WERI-Rb-1 (cell line): ENCODE data around the gene SLC12A6.
"Not testable (repeated sequence)": the region's sequence is repeated elsewhere in the genome, so short reads cannot be mapped to it uniquely, and the experiment has no call there.

Experiments
- DNase-seq: peaks from one replicate; pipeline ENCODE4 v3.0.0-alpha.2; 2020
- H3K27ac ChIP-seq: fragments of 250-450 bp; sonication (Bioruptor Pico); 2 replicates; pipeline ENCODE4 v1.5.1; 2020; ENCODE audit warnings: mild to moderate bottlenecking, moderate library complexity
- H3K27me3 ChIP-seq: fragments of 250-450 bp; sonication (Bioruptor Pico); 2 replicates; pipeline ENCODE4 v1.5.1; 2021; ENCODE audit warnings: mild to moderate bottlenecking, low read depth, moderate library complexity; ENCODE audit not compliant: insufficient read depth, severe bottlenecking
- H3K36me3 ChIP-seq: fragments of 250-450 bp; sonication (Bioruptor Pico); 2 replicates; pipeline ENCODE4 v1.5.1; 2020; ENCODE audit warnings: mild to moderate bottlenecking, moderate library complexity
- H3K4me3 ChIP-seq: 2 replicates; pipeline ENCODE4 v1.5.1; 2011; ENCODE audit warnings: low read depth, mild to moderate bottlenecking, control low read depth, low read length
- H3K9me3 ChIP-seq: fragments of 250-450 bp; sonication (Bioruptor Pico); 2 replicates; pipeline ENCODE4 v1.5.1; 2021; ENCODE audit warnings: mild to moderate bottlenecking, moderate library complexity; ENCODE audit not compliant: severe bottlenecking
- TF ChIP-seq, protein P1 (sequence below): IDR thresholded peaks from 2 replicates; pipeline ENCODE4 v1.5.1; 2011; ENCODE audit warnings: low read depth, mild to moderate bottlenecking, control low read depth, inconsistent platforms, low read length

SLC12A6 gene

DNA sequence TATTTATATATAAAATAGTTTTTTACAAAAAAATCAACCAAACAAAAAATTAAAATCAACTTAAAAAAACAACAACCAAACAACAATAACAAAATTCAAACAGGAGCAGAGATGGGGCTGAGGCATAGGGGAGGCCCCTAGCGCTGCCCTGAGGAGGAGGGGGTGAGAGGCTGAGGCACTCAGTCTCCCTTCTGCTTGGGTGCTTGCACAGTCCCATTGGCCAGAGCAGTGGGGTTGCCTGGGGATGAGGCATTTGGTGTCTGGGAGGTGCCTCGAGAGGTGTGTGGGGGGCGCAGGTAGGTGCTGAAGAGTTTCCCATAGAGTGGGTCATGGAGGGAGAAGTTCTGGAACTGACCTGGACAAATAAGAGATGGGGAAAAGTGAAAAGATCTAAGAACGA is 21.4 kb upstream of the SLC12A6 start:
- Histone ChIP-seq H3K27ac (no peak overlapping the region), H3K4me3 (no peak overlapping the region), H3K27me3 (no peaks in the 10 kb centered on the region), H3K36me3 (no peaks in the 10 kb centered on the region), H3K9me3 (no peaks in the 10 kb centered on the region)
- no peak for DNase-seq
- TF ChIP-seq, protein P1, sequence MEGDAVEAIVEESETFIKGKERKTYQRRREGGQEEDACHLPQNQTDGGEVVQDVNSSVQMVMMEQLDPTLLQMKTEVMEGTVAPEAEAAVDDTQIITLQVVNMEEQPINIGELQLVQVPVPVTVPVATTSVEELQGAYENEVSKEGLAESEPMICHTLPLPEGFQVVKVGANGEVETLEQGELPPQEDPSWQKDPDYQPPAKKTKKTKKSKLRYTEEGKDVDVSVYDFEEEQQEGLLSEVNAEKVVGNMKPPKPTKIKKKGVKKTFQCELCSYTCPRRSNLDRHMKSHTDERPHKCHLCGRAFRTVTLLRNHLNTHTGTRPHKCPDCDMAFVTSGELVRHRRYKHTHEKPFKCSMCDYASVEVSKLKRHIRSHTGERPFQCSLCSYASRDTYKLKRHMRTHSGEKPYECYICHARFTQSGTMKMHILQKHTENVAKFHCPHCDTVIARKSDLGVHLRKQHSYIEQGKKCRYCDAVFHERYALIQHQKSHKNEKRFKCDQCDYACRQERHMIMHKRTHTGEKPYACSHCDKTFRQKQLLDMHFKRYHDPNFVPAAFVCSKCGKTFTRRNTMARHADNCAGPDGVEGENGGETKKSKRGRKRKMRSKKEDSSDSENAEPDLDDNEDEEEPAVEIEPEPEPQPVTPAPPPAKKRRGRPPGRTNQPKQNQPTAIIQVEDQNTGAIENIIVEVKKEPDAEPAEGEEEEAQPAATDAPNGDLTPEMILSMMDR, result no peak

DNA sequence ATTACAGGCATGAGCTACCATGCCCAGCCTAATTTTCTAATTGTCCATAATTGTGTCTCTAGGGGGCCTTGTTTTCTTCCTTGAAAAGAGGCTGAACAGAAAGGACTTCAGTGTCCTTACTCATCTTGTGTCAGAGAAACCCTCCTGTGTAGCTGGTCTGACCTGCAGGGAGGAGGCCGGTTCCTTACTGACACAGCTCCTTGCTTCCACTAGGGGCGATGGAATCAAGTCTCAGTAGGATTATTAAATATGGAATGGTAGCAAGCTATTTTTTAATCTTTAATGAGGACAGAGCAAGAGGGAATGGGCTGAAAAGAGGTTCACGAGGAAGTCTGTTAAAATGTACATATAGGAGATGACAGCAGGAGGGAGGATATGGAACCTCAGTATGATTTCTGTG is 20.8 kb upstream of the SLC12A6 start:
- H3K27ac ChIP-seq, result no peak overlapping the region
- no peaks in the 10 kb centered on the region for H3K27me3 ChIP-seq
- no peak for DNase-seq
- H3K4me3 ChIP-seq, result no peak overlapping the region
- TF ChIP-seq, protein P1, result peak; percentile 30; the same call in 1 of the 2 replicates
- no peaks in the 10 kb centered on the region for H3K9me3 ChIP-seq
- no peaks in the 10 kb centered on the region for H3K36me3 ChIP-seq

DNA sequence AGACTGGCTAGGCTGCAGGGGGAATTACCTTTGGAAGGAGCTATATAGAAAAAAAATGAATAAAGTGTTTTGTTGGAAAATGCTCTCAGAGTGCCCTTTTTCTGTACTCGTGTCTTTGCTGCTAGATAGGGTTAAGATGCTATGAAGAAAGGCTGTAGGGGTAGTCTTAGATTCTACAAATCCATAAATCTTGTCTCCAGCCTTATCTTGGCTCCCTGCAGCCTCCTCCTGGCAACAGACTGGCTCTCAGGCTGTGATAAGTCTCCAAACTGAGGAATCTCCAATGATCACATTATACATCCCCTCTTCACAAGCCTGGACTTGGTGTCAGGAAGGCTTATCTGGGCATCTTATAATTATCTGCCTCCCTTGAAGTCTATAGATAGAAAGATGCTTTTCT is 20.1 kb upstream of the SLC12A6 start:
- Histone ChIP-seq H3K27me3 (no peaks in the 10 kb centered on the region), H3K4me3 (no peak overlapping the region), H3K27ac (no peak overlapping the region), H3K9me3 (no peaks in the 10 kb centered on the region), H3K36me3 (no peaks in the 10 kb centered on the region)
- no peak for DNase-seq
- TF ChIP-seq, protein P1, result no peak

DNA sequence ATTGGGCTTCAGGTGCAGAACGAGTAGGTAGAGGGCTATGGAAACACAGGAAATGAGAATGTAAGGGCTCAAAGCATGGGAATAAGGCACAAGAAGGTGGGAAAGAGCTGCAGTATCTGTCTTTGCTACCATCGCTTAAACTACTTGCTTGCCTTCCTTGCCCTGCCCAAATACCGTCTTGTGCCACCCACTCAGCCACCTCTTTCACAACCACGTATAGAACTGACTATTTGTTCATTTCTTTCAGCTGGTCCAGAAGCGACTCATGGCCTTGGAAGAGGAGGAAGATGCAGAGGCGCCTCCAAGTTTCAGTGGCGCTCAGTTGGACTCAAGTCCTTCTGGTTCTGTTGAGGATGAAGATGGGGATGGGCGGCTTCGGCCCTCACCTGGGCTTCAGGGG is 17.7 kb upstream of the SLC12A6 start:
- Histone ChIP-seq H3K27me3 (no peaks in the 10 kb centered on the region), H3K9me3 (no peaks in the 10 kb centered on the region), H3K27ac (no peak overlapping the region), H3K4me3 (no peak overlapping the region), H3K36me3 (no peaks in the 10 kb centered on the region)
- DNase-seq, result no peak
- TF ChIP-seq, protein P1, result no peak

DNA sequence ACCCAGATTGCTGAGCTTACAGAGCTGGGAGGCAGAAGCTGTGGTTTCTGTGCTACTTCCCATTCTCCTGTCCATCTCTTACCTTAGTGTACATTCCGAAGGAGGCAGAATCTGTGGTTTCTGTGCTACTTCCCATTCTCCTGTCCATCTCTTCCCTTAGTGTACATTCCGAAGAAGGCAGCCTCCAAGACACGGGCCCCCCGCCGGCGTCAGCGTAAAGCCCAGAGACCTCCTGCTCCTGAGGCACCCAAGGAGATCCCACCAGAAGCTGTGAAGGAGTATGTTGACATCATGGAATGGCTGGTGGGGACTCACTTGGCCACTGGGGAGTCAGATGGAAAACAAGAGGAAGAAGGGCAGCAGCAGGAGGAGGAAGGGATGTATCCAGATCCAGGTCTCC is 16.7 kb upstream of the SLC12A6 start:
- Histone ChIP-seq H3K36me3 (no peaks in the 10 kb centered on the region), H3K4me3 (no peak overlapping the region), H3K27me3 (no peaks in the 10 kb centered on the region), H3K9me3 (no peaks in the 10 kb centered on the region), H3K27ac (no peak overlapping the region)
- TF ChIP-seq, protein P1, result no peak
- no peak for DNase-seq

DNA sequence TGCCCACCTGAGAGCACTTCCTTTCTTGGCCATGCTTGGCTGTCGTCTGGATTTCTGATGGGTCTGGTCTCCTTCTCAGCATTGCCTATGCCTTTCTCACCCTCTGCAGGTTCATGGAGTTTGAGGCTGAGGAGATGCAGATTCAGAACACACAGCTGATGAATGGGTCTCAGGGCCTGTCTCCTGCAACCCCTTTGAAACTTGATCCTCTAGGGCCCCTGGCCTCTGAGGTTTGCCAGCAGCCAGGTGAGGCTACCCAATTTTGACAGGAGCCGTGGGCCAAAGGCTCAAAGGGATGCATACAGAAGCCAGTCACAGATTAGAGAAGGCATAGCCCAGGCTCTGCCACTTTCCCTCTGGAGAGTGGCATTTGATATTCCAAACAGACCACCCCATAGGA is 16.0 kb upstream of the SLC12A6 start:
- H3K36me3 ChIP-seq, result no peaks in the 10 kb centered on the region
- no peak for DNase-seq
- H3K27me3 ChIP-seq, result no peaks in the 10 kb centered on the region
- TF ChIP-seq, protein P1, result no peak
- H3K4me3 ChIP-seq, result no peak overlapping the region
- H3K27ac ChIP-seq, result no peak overlapping the region
- no peaks in the 10 kb centered on the region for H3K9me3 ChIP-seq

DNA sequence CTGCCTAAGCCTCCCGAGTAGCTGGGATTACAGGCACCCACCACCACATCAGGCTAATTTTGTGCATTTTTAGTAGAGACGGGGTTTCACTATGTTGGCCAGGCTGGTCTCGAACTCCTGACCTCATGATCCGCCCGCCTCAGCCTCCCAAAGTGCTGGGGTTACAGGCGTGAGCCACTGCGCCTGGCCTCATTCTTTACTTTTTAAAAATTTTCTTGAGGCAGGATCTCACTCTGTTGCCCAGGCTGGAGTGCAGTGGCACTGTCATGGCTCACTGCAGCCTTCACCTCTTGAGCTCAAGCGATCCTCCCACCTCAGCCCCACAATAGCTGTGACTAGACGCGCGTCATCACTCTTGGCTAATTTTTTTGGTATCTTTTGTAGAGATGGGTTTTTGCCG is 15.4 kb upstream of the SLC12A6 start:
- not testable (repeated sequence) for H3K27ac ChIP-seq, DNase-seq, H3K36me3 ChIP-seq, H3K27me3 ChIP-seq, H3K9me3 ChIP-seq, H3K4me3 ChIP-seq
